ENCODE results near the gene MRPL42. TPM values are rescaled to one million over a fixed set of nuclear protein-coding genes. Genes with fewer than 3 reads are reported as not detected.

MRPL42 gene
- total RNA-seq, 1 donor from 2014 or later, result 93.9 TPM

DNA sequence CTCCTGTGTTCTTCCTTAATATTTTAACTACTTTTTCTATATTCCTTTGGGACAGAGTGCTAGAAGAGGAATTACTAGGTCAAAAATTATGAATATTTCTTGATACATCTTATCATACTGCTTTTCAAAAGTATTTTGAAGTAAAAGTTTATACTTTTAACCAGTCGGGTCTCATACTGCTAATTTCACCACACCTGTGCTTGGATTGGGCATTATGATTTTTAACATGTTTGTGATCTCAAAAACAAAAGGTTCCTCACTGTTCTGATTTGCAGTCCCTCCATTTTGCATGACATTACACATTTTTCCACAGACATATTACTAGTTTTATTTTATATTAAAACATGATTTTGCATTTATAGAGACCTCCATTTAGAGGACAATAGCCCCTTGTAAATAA is 32.9 kb downstream of the MRPL42 start:
- DNase-seq (ENCODE audit: low spot score, unreplicated experiment), result no peak
- no peak overlapping the region for H3K4me3 Mint-ChIP-seq (ENCODE audit: low read depth)
- TF ChIP-seq, protein P1, sequence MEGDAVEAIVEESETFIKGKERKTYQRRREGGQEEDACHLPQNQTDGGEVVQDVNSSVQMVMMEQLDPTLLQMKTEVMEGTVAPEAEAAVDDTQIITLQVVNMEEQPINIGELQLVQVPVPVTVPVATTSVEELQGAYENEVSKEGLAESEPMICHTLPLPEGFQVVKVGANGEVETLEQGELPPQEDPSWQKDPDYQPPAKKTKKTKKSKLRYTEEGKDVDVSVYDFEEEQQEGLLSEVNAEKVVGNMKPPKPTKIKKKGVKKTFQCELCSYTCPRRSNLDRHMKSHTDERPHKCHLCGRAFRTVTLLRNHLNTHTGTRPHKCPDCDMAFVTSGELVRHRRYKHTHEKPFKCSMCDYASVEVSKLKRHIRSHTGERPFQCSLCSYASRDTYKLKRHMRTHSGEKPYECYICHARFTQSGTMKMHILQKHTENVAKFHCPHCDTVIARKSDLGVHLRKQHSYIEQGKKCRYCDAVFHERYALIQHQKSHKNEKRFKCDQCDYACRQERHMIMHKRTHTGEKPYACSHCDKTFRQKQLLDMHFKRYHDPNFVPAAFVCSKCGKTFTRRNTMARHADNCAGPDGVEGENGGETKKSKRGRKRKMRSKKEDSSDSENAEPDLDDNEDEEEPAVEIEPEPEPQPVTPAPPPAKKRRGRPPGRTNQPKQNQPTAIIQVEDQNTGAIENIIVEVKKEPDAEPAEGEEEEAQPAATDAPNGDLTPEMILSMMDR (IDR thresholded peaks at IDR 0.05; ENCODE audit: unreplicated experiment), result no peak
- peaks cover 17% of the 10 kb centered on the region for H3K36me3 Mint-ChIP-seq (ENCODE audit: insufficient read depth)
- no peaks in the 10 kb centered on the region for H3K27me3 Mint-ChIP-seq
- H3K4me1 Mint-ChIP-seq (ENCODE audit: low read depth), result no peaks in the 10 kb centered on the region
- H3K27ac Mint-ChIP-seq, result no peak overlapping the region
- H3K9me3 Mint-ChIP-seq (ENCODE audit: low read depth), result peaks cover 7% of the 10 kb centered on the region

GRCh38 chr12:93500667-93501066 is 33.4 kb downstream of the MRPL42 start:
- Mint-ChIP-seq H3K27ac (no peak overlapping the region), H3K9me3 (ENCODE audit: low read depth) (peaks cover 7% of the 10 kb centered on the region), H3K27me3 (no peaks in the 10 kb centered on the region), H3K4me1 (ENCODE audit: low read depth) (no peaks in the 10 kb centered on the region), H3K36me3 (ENCODE audit: insufficient read depth) (peaks cover 15% of the 10 kb centered on the region), H3K4me3 (ENCODE audit: low read depth) (no peak overlapping the region)
- TF ChIP-seq, protein P1 (IDR thresholded peaks at IDR 0.05; ENCODE audit: unreplicated experiment), result no peak
- no peak for DNase-seq (ENCODE audit: low spot score, unreplicated experiment)

DNA sequence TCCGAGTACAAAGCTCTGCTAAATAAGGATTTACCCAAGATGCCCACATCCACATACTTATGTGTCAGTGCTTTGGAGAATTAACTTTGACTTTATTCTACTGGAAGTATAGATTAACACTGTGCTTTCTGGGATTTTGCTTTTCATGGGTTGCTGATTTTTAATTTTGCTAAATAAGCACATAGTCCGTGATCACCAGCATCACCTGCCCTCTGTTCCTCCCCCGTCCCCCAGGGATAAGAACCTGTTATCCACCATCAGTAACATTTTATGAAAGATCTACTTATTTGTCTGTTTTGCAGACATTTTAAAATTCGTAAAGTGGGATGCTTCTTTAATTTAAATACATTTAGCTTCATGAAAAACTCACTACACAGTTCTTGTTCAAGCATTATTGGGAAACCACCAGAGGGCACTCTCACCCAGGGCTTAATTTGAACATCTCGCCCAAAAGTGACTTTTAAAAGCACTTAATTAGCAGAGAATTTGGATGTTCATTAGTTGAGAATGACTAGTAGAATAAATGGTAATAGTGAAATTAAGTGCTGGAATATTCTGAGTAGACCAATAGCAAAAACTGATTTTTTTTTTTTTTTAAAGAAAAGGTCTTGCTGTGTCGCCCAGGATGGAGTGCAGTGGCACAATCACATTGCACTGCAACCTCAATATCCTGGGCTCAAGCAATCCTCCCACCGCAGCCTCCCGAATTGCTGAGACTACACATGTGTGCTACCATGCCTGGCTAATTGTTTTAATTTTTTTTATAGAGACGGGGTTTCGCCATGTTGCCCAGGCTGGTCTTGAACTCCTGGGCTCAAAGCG is 35.7 kb downstream of the MRPL42 start:
- Mint-ChIP-seq H3K27ac (no peak overlapping the region), H3K4me1 (ENCODE audit: low read depth) (no peaks in the 10 kb centered on the region), H3K4me3 (ENCODE audit: low read depth) (no peak overlapping the region), H3K27me3 (no peaks in the 10 kb centered on the region), H3K9me3 (ENCODE audit: low read depth) (no peaks in the 10 kb centered on the region), H3K36me3 (ENCODE audit: insufficient read depth) (peaks cover 4% of the 10 kb centered on the region)
- DNase-seq (ENCODE audit: low spot score, unreplicated experiment), result peak; percentile 19
- TF ChIP-seq, protein P1 (IDR thresholded peaks at IDR 0.05; ENCODE audit: unreplicated experiment), result peak; percentile 93

GRCh38 chr12:93507165-93507564 is 39.9 kb downstream of the MRPL42 start:
- TF ChIP-seq, protein P1 (IDR thresholded peaks at IDR 0.05; ENCODE audit: unreplicated experiment), result no peak
- no peak overlapping the region for H3K4me3 Mint-ChIP-seq (ENCODE audit: low read depth)
- peaks cover 6% of the 10 kb centered on the region for H3K36me3 Mint-ChIP-seq (ENCODE audit: insufficient read depth)
- H3K27ac Mint-ChIP-seq, result no peak overlapping the region
- H3K27me3 Mint-ChIP-seq, result no peaks in the 10 kb centered on the region
- H3K4me1 Mint-ChIP-seq (ENCODE audit: low read depth), result no peaks in the 10 kb centered on the region
- DNase-seq (ENCODE audit: low spot score, unreplicated experiment), result no peak
- no peaks in the 10 kb centered on the region for H3K9me3 Mint-ChIP-seq (ENCODE audit: low read depth)

- no peaks in the 10 kb centered on the region for H3K27me3 Mint-ChIP-seq
- peaks cover 2% of the 10 kb centered on the region for H3K36me3 Mint-ChIP-seq (ENCODE audit: insufficient read depth)
- no peaks in the 10 kb centered on the region for H3K4me1 Mint-ChIP-seq (ENCODE audit: low read depth)
- DNase-seq (ENCODE audit: low spot score, unreplicated experiment), result no peak
- no peaks in the 10 kb centered on the region for H3K9me3 Mint-ChIP-seq (ENCODE audit: low read depth)
- TF ChIP-seq, protein P1 (IDR thresholded peaks at IDR 0.05; ENCODE audit: unreplicated experiment), result no peak
- no peak overlapping the region for H3K27ac Mint-ChIP-seq
- no peak overlapping the region for H3K4me3 Mint-ChIP-seq (ENCODE audit: low read depth)
Observed at GRCh38 chr12:93509506-93509905, 42.2 kb downstream of the MRPL42 start.

All from progenitor cell of endocrine pancreas (in vitro differentiated cells).